Heart left ventricle (tissue), 13 donors: ENCODE data around the gene GNAS.

ENCODE experiments used
- CTCF ChIP-seq, 12 donors: fragments of 200-600 bp; sonication (generic) in 4 of 12; IDR thresholded peaks; one replicate each; pipeline versions ENCODE4 v1.5.0 to v1.8.0; 2018 to 2022; ENCODE audit warnings: antibody characterized with exemption in 12 of 12, mild to moderate bottlenecking in 5 of 12
- POLR2A ChIP-seq, 2 donors: fragments of 450-650 bp; IDR thresholded peaks; one replicate each; pipeline ENCODE4 v1.6.1; 2017; ENCODE audit warnings: antibody characterized with exemption in 2 of 2, mild to moderate bottlenecking in 2 of 2, moderate library complexity in 2 of 2
- donor health status: ischemic (EF 13 %, LVEDD 7.1; RV severe dilation, severe dysfunction).
- donor health status: DM: no; HTN: yes; CAD: no.
- donor health status: DM: no; HTN: no; CAD: no.
- donor health status: ischemic (EF 25% LVEDD 6.9; RV normal size, moderate dysfunction).
- donor health status: ischemic (EF 25% LVEDD 5.7; RV mildly dilated, moderate dysfunction).
- donor health status: ischemic (EF 35%, LVEDD 5.7; RV mildly dilated, moderate dysfunction).
- donor health status: nonischemic (EF 11% LVEDD 7.7; RV severe dilation, severe dysfunction).
- donor health status: DM: yes; HTN: yes; CAD: no.
- donor health status: PGD.
- donor health status: ischemic (EF 29% LVEDD 5.4; RV normal size, mild dysfunction).
- donor health status: nonischemic (EF 23%, LVEDD 6.1; RV moderate dilation, normal function).

DNA sequence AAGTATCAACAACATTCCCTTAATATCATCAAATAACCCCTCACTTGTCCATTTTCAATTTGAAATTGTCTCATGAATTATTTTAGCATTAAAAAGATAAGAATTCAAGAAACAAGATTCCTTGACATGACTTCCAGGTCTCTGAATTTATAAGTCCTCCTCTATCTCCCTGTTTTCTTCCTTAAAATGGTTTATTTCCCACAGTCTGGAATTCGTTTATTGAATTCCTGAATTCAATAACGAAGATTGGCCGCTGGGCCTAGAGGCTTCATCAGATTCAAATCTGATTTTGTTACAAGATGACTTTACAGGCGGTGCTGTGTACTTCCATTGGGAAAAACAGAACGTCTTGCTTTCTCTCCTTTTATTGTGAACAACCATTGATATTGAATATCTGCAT is 79.7 kb downstream of the GNAS start:
- TF ChIP-seq CTCF (IDR thresholded peaks at IDR 0.05): no peak
- TF ChIP-seq POLR2A (IDR thresholded peaks at IDR 0.05): no peak
